Activated T-cell treated with anti-CD3 and anti-CD28 coated beads, Interleukin-2, amount 50 U/mL, for 4 hours (primary cell): ENCODE results near the gene ARHGEF26. TPM values are rescaled to one million over a fixed set of nuclear protein-coding genes. Genes with fewer than 3 reads are reported as not detected.

ENCODE experiments used
- ATAC-seq, 2 donors: fragments of 200-7000 bp; cut with Tn5 transposase; one replicate each; pipeline ENCODE4 v1.10.0; 2021
- DNase-seq: peaks from one replicate; pipeline ENCODE4 v3.0.0-alpha.2; 2020
- H3K27me3 Mint-ChIP-seq: one replicate; pipeline ENCODE4 v1.8.0; 2021; ENCODE audit warnings: low read depth, mixed read lengths
- H3K36me3 Mint-ChIP-seq: one replicate; pipeline ENCODE4 v1.8.0; 2022; ENCODE audit warnings: mixed read lengths; ENCODE audit not compliant: insufficient read depth
- H3K4me1 Mint-ChIP-seq: one replicate; pipeline ENCODE4 v1.8.0; 2021; ENCODE audit warnings: low read depth, mixed read lengths
- H3K4me3 Mint-ChIP-seq: one replicate; pipeline ENCODE4 v1.8.0; 2021; ENCODE audit warnings: mild to moderate bottlenecking, moderate library complexity, mixed read lengths
- H3K9me3 Mint-ChIP-seq: one replicate; pipeline ENCODE4 v1.8.0; 2021; ENCODE audit warnings: mixed read lengths
- total RNA-seq, 3 donors: library from RNA; stranded (reverse); gene quantifications; one replicate each; pipeline ENCODE4 v1.2.1, GENCODE V29; 2021

Gene ARHGEF26
- total RNA-seq, 3 donors from 2014 or later = 0.05 to 0.15 TPM; not detected in 1

- Mint-ChIP-seq H3K27me3 (no peaks in the 10 kb centered on the region), H3K9me3 (no peaks in the 10 kb centered on the region), H3K4me1 (no peaks in the 10 kb centered on the region), H3K4me3 (no peak overlapping the region), H3K36me3 (no peaks in the 10 kb centered on the region)
- ATAC-seq (no peak), DNase-seq (no peak)
Observed at GRCh38 chr3:154225536-154225935, 104.3 kb downstream of the ARHGEF26 start.

DNA sequence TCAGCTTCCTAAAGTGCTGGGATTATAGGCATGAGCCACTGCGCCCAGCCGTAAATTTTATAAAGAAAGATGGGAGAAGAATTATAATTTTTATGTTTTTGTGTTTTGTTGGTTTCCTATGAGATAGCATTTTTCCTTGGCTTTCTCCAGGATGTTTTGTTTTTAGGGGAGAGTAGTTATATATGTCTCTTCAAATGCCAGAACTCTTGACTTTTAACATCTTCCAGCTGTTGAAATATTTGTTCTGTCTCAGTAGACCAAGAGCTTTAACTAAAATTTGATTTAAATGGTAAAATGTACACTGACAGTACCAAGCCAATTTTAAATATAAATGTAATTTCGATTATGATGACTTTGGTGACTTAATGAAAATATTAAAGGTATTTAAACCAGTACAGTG lies 106.3 kb downstream of the ARHGEF26 start:
- H3K27me3 Mint-ChIP-seq = no peaks in the 10 kb centered on the region
- ATAC-seq = no peak
- no peaks in the 10 kb centered on the region for H3K36me3 Mint-ChIP-seq

GRCh38 chr3:154228561-154229216 lies 107.5 kb downstream of the ARHGEF26 start:
- H3K4me3 Mint-ChIP-seq = no peak overlapping the region
- H3K4me1 Mint-ChIP-seq = no peaks in the 10 kb centered on the region
- ATAC-seq (no peak), DNase-seq (no peak)
- no peaks in the 10 kb centered on the region for H3K9me3 Mint-ChIP-seq
- no peaks in the 10 kb centered on the region for H3K27me3 Mint-ChIP-seq
- no peaks in the 10 kb centered on the region for H3K36me3 Mint-ChIP-seq

More for the DNA sequence above, 106.3 kb downstream of the ARHGEF26 start:
- Mint-ChIP-seq H3K4me3 (no peak overlapping the region), H3K9me3 (no peaks in the 10 kb centered on the region), H3K4me1 (no peaks in the 10 kb centered on the region)
- no peak for DNase-seq

DNA sequence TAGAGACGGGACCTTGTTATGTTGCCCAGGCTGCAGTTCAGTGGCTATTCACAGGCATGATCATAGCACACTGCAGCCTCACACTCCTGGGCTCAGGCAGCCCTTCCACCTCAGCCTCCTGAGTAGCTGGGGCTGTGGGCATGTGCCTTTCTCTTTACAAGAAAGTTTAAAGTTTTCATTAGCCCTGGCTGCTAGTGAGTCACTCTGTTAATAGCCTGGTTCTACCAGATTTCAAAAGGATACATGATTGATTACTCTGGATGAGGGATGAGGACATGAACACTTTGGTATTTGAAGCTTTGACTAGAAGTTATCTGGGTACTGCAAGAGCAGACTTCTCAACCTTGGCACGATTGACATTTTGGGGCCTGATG lies 108.0 kb downstream of the ARHGEF26 start:
- Mint-ChIP-seq H3K9me3 (no peaks in the 10 kb centered on the region), H3K4me3 (no peak overlapping the region), H3K27me3 (peaks cover 3% of the 10 kb centered on the region), H3K36me3 (no peaks in the 10 kb centered on the region), H3K4me1 (no peaks in the 10 kb centered on the region)
- ATAC-seq (no peak), DNase-seq (no peak)

DNA sequence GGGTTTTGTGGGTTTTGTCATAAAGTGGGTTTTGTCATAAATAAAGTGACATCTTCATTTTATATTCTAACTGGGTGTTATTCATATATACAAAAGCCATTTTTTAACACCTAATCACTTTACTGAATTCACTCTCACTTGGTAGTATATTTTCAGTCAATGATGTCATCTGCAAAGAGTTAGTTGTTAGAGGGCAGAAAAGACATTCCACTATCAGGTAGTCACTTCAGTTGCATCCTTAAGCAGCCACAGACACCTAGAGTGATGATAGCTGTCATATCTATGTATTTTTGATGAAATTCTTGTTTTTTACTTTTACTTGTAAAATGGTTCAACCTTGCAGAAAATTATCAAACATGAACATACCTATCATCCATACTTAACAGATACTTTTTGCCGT lies 114.1 kb downstream of the ARHGEF26 start:
- H3K27me3 Mint-ChIP-seq = peaks cover 15% of the 10 kb centered on the region
- ATAC-seq = no peak
- no peaks in the 10 kb centered on the region for H3K36me3 Mint-ChIP-seq
- peaks cover 4% of the 10 kb centered on the region for H3K4me1 Mint-ChIP-seq
- DNase-seq = no peak
- H3K9me3 Mint-ChIP-seq = no peaks in the 10 kb centered on the region
- H3K4me3 Mint-ChIP-seq = no peak overlapping the region

- DNase-seq = no peak
- ATAC-seq = no peak
- Mint-ChIP-seq H3K36me3 (no peaks in the 10 kb centered on the region), H3K4me3 (no peak overlapping the region), H3K4me1 (peaks cover 4% of the 10 kb centered on the region), H3K27me3 (peaks cover 15% of the 10 kb centered on the region), H3K9me3 (no peaks in the 10 kb centered on the region)
Observed at GRCh38 chr3:154236331-154236730, 115.1 kb downstream of the ARHGEF26 start.

- no peak for DNase-seq
- H3K4me3 Mint-ChIP-seq = no peak overlapping the region
- peaks cover 9% of the 10 kb centered on the region for H3K27me3 Mint-ChIP-seq
- no peaks in the 10 kb centered on the region for H3K9me3 Mint-ChIP-seq
- no peak for ATAC-seq
- peaks cover 4% of the 10 kb centered on the region for H3K4me1 Mint-ChIP-seq
- no peaks in the 10 kb centered on the region for H3K36me3 Mint-ChIP-seq
Observed at GRCh38 chr3:154240235-154240634, 119.0 kb downstream of the ARHGEF26 start.

GRCh38 chr3:154241496-154241895 lies 120.3 kb downstream of the ARHGEF26 start:
- Mint-ChIP-seq H3K27me3 (peaks cover 9% of the 10 kb centered on the region), H3K4me1 (peaks cover 4% of the 10 kb centered on the region), H3K4me3 (no peak overlapping the region), H3K9me3 (no peaks in the 10 kb centered on the region), H3K36me3 (peaks cover 2% of the 10 kb centered on the region)
- DNase-seq = no peak
- no peak for ATAC-seq

- peaks cover 9% of the 10 kb centered on the region for H3K27me3 Mint-ChIP-seq
Observed at GRCh38 chr3:154242766-154243165, 121.6 kb downstream of the ARHGEF26 start.

DNA sequence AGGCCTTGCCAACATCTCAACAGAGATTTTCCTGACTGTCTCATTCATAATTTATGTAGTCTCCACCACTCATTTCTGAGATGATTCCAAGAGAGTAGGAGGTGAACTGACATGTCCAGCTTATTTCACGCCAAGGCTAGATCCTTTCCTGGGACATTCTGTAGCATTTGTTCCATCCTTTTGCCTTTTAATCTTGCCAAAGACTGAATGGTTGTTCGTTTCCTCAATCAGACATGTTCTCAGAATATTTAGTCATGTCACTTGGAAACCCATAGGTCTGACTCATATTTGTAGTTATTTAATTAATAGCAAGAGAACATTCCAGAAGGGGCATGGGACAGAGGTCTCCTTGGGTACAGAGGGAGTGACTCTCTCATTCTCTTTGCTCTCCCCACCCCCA lies 122.2 kb downstream of the ARHGEF26 start:
- ATAC-seq (no peak), DNase-seq (no peak)
- Mint-ChIP-seq H3K36me3 (peaks cover 10% of the 10 kb centered on the region), H3K27me3 (peaks cover 5% of the 10 kb centered on the region), H3K9me3 (no peaks in the 10 kb centered on the region), H3K4me1 (no peaks in the 10 kb centered on the region), H3K4me3 (no peak overlapping the region)

More at GRCh38 chr3:154242766-154243165, 121.6 kb downstream of the ARHGEF26 start:
- Mint-ChIP-seq H3K9me3 (no peaks in the 10 kb centered on the region), H3K36me3 (peaks cover 10% of the 10 kb centered on the region), H3K4me1 (peaks cover 4% of the 10 kb centered on the region), H3K4me3 (no peak overlapping the region)
- no peak for DNase-seq
- ATAC-seq = no peak

- Mint-ChIP-seq H3K36me3 (peaks cover 13% of the 10 kb centered on the region), H3K4me1 (no peaks in the 10 kb centered on the region), H3K4me3 (no peak overlapping the region), H3K9me3 (no peaks in the 10 kb centered on the region), H3K27me3 (peaks cover 1% of the 10 kb centered on the region)
- no peak for DNase-seq
- no peak for ATAC-seq
Observed at GRCh38 chr3:154244644-154245043, 123.5 kb downstream of the ARHGEF26 start.

GRCh38 chr3:154247806-154248415 lies 126.7 kb downstream of the ARHGEF26 start:
- H3K9me3 Mint-ChIP-seq = no peaks in the 10 kb centered on the region

DNA sequence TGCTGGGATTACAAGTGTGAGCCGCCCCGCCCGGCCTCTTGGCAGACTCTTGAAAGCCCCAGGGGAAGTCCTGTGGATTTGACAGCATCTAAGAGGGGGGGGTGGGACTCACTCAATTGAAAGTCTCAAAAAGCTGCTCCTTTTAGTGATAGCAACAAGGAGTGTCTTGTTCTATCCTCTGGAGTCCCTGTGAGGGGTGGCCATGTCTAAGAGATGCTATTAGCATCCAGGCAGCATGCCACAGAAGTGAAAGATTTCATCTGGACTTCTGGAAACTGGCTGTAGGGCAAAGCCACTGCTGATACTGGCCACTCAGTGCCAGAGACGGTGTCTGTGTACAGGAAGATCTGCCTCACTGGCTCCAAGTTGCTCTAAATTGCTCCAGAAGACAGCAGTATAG lies 129.1 kb downstream of the ARHGEF26 start:
- ATAC-seq (no peak), DNase-seq (no peak)
- Mint-ChIP-seq H3K4me3 (no peak overlapping the region), H3K4me1 (peaks cover 6% of the 10 kb centered on the region), H3K27me3 (no peaks in the 10 kb centered on the region), H3K9me3 (no peaks in the 10 kb centered on the region), H3K36me3 (peaks cover 37% of the 10 kb centered on the region)

More at GRCh38 chr3:154247806-154248415, 126.7 kb downstream of the ARHGEF26 start:
- Mint-ChIP-seq H3K36me3 (peaks cover 29% of the 10 kb centered on the region), H3K4me1 (peaks cover 6% of the 10 kb centered on the region), H3K4me3 (no peak overlapping the region), H3K27me3 (no peaks in the 10 kb centered on the region)
- no peak for DNase-seq
- no peak for ATAC-seq

GRCh38 chr3:154251610-154252009 lies 130.4 kb downstream of the ARHGEF26 start:
- no peak for ATAC-seq
- peaks cover 6% of the 10 kb centered on the region for H3K4me1 Mint-ChIP-seq
- H3K27me3 Mint-ChIP-seq = no peaks in the 10 kb centered on the region
- H3K36me3 Mint-ChIP-seq = peaks cover 36% of the 10 kb centered on the region
- H3K4me3 Mint-ChIP-seq = no peak overlapping the region
- DNase-seq = no peak
- no peaks in the 10 kb centered on the region for H3K9me3 Mint-ChIP-seq
